Stomach (tissue), 9 donors: ENCODE measurements around the gene LRRTM2. TPM values are rescaled to one million over a fixed set of nuclear protein-coding genes. Genes with fewer than 3 reads are reported as not detected.

ENCODE experiments used
- DNase-seq, 2 donors: peaks; one replicate each; pipeline versions ENCODE4 v3.0.0 to v3.0.0-alpha.2; 2013 to 2019
- H3K27ac ChIP-seq, 5 donors: fragments of 200-600 bp in 4 of 5; sonication (generic) in 4 of 5; one replicate each; pipeline ENCODE4 v1.5.1; 2013 to 2019; ENCODE audit warnings: mild to moderate bottlenecking in 1 of 5, moderate library complexity in 1 of 5
- H3K27me3 ChIP-seq, 3 donors: fragments of 200-600 bp; sonication (generic); one replicate each; pipeline ENCODE4 v1.5.1; 2017 to 2019; ENCODE audit warnings: mixed run types in 1 of 3
- H3K36me3 ChIP-seq, 4 donors: fragments of 200-600 bp; sonication (generic); 1 replicate in 3 of 4; 2 replicates in 1 of 4; pipeline ENCODE4 v1.5.1; 2016 to 2019
- H3K4me1 ChIP-seq, 4 donors: fragments of 200-600 bp; sonication (generic); one replicate each; pipeline ENCODE4 v1.5.1; 2016 to 2019
- H3K4me3 ChIP-seq, 4 donors: fragments of 200-600 bp; sonication (generic) in 3 of 4; one replicate each; pipeline ENCODE4 v1.5.1; 2016 to 2019; ENCODE audit warnings: mild to moderate bottlenecking in 1 of 4
- H3K9me3 ChIP-seq, 4 donors: fragments of 200-600 bp; sonication (generic); one replicate each; pipeline ENCODE4 v1.5.1; 2016 to 2019
- EP300 ChIP-seq: sonication (generic); formaldehyde crosslinking; IDR thresholded peaks from one replicate; pipeline ENCODE4 v1.6.1; 2017; ENCODE audit warnings: antibody characterized with exemption
- POLR2A ChIP-seq, 4 donors: fragments of 450-650 bp; IDR thresholded peaks; one replicate each; pipeline ENCODE4 v1.6.1; 2016; ENCODE audit warnings: antibody characterized with exemption in 4 of 4, control low read depth in 2 of 4, mild to moderate bottlenecking in 1 of 4, moderate library complexity in 1 of 4
- POLR2AphosphoS5 ChIP-seq, 3 donors: sonication (generic); formaldehyde crosslinking; IDR thresholded peaks; one replicate each; pipeline ENCODE4 v1.6.1; 2016; ENCODE audit warnings: antibody characterized with exemption in 3 of 3
- WGBS, 5 donors: extraction: QIAGEN DNeasy Blood & Tissue Kit in 3 of 5; methylation state at CpG; one replicate each; pipeline versions ENCODE4 v1.1.5 to v1.1.7; 2013 to 2018; 5-methylcytosine and 5-hydroxymethylcytosine counted together
- intact Hi-C: fragments of 100-400 bp; cut with DNase I; formaldehyde crosslinking; loops from one replicate; pipeline ENCODE4 v1.15.1; 2023; ENCODE audit warnings: low total_unique reads
- polyA plus RNA-seq, 3 donors: library from polyadenylated mRNA; stranded (reverse); fragments of 200-250 nt; gene quantifications; one replicate each; pipeline ENCODE4 v1.2.3, GENCODE V29; 2013
- total RNA-seq, 5 donors: library from RNA; depleted of rRNA; stranded (reverse); fragments of >200 nt; gene quantifications; one replicate each; pipeline versions ENCODE4 v1.1.0 to v1.2.3, GENCODE V29; 2014 to 2016
- TF ChIP-seq, protein P1 (sequence below), 7 experiments: fragments of 450-650 bp in 4 of 7; fragments of 200-600 bp in 3 of 7; sonication (generic) in 3 of 7; IDR thresholded peaks; one replicate each; pipeline ENCODE4 v1.5.1; 2016 to 2019; ENCODE audit warnings: antibody characterized with exemption in 7 of 7, control low read depth in 2 of 7, mild to moderate bottlenecking in 1 of 7
- donor health status: healthy with polysubstance abuse.
- donor health status: Bipolar disorder and iron deficiency.
- donor health status: healthy.

LRRTM2 gene
- total and polyA plus RNA-seq, 8 donors: 0.15 to 1.5 TPM; not detected in 6

DNA sequence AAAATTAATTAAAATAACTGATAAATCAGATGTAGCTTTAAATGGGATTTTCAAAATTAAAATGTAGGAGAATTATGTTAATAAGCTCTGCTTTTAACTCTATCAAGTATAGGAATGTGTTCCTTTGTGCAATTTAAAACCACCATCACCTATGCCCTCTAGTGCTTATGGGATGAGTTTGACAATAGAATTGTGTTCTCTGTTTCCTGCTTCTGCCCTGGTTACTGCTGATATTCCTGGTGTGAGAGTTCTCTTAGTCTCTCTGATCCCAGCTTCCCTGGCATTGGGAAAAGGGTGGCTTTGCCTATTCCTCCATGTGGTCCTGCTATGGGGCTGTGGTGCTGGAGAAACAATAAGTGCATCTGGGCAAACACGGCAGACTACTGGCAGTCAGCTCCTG is 8.1 kb downstream of the LRRTM2 start:
- H3K9me3 ChIP-seq: peaks cover 4 to 14% (median 9%) of the 10 kb centered on the region in 4 donors
- H3K27ac ChIP-seq: no peak overlapping the region
- H3K36me3 ChIP-seq: peaks cover 0 to 16% (median 14%) of the 10 kb centered on the region in 4 donors
- TF ChIP-seq POLR2AphosphoS5 (IDR thresholded peaks at IDR 0.05) (no peak), EP300 (no peak), POLR2A (IDR thresholded peaks at IDR 0.05) (no peak)
- TF ChIP-seq, protein P1, sequence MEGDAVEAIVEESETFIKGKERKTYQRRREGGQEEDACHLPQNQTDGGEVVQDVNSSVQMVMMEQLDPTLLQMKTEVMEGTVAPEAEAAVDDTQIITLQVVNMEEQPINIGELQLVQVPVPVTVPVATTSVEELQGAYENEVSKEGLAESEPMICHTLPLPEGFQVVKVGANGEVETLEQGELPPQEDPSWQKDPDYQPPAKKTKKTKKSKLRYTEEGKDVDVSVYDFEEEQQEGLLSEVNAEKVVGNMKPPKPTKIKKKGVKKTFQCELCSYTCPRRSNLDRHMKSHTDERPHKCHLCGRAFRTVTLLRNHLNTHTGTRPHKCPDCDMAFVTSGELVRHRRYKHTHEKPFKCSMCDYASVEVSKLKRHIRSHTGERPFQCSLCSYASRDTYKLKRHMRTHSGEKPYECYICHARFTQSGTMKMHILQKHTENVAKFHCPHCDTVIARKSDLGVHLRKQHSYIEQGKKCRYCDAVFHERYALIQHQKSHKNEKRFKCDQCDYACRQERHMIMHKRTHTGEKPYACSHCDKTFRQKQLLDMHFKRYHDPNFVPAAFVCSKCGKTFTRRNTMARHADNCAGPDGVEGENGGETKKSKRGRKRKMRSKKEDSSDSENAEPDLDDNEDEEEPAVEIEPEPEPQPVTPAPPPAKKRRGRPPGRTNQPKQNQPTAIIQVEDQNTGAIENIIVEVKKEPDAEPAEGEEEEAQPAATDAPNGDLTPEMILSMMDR (IDR thresholded peaks at IDR 0.05): no peak
- DNase-seq: no peak
- no peaks in the 10 kb centered on the region for H3K27me3 ChIP-seq
- 89 to 100% (median 93%) methylated on average over 1 of the region's 1 CpG for WGBS, 5 donors
- H3K4me3 ChIP-seq: no peak overlapping the region
- intact Hi-C loops: no loop called here
- H3K4me1 ChIP-seq: peaks cover 21 to 36% (median 28%) of the 10 kb centered on the region in 4 donors

DNA sequence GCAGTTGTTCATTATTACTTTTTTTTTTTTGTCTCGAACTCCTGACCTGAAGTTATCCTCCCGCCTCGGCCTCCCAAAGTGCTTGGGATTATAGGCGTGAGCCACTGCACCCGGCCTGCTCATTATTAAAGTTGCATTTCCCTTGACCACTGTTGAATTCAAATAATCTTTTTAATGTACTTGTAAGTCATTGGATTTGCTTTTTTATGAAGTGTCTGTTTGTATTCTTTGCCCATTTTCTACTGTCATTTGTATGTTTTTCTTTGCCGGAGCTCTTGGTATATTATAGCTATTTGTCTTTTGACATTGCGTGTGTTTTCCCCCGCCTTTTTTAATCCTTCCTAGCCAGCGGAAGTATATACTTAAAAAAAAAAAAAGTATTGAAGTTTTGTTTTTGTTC is 22.0 kb downstream of the LRRTM2 start:
- intact Hi-C loops: no loop called here
- 72 to 82% (median 74%) methylated on average over 9 of the region's 9 CpGs for WGBS, 5 donors
- Histone ChIP-seq H3K36me3 (no peaks in the 10 kb centered on the region), H3K4me3 (no peak overlapping the region), H3K27me3 (no peaks in the 10 kb centered on the region), H3K9me3 (no peaks in the 10 kb centered on the region), H3K4me1 (peaks cover 0 to 39% (median 28%) of the 10 kb centered on the region in 4 donors), H3K27ac (no peak overlapping the region)
- DNase-seq: no peak
- TF ChIP-seq EP300 (no peak), POLR2AphosphoS5 (IDR thresholded peaks at IDR 0.05) (no peak), POLR2A (IDR thresholded peaks at IDR 0.05) (no peak)
- TF ChIP-seq, protein P1 (IDR thresholded peaks at IDR 0.05): no peak

DNA sequence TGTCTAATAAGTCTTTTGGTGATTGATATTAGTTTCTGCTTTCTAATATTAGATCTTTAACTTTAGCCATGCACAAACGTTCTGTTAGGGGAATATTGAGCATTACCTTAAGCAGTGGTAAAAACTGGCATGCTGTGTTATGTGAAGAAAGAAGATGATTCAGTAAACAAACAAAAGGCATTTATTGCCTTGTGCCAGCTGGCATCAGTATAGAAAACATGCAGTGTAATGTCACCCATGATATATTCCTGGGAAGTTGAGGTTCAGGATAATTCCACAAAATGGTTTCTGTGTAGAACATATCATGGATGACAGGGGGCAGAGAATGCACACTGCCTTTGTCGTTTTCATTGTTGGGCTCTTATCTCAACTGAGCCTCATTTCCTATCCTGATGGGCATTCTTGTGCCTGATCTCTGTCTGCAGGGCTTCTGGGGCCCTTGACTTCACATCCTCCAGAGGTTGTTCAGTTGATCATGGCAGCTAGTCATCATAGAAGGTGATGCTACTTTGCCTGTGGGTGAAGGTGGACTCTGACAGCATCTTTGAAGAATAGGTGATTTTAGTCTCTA is 24.2 kb downstream of the LRRTM2 start:
- Histone ChIP-seq H3K27ac (no peak overlapping the region), H3K4me3 (no peak overlapping the region), H3K27me3 (no peaks in the 10 kb centered on the region), H3K9me3 (no peaks in the 10 kb centered on the region), H3K36me3 (no peaks in the 10 kb centered on the region), H3K4me1 (peaks cover under 1 to 50% (median 32%) of the 10 kb centered on the region in 4 donors)
- DNase-seq: no peak
- TF ChIP-seq POLR2A (IDR thresholded peaks at IDR 0.05): no peak
- no peak for TF ChIP-seq POLR2AphosphoS5 (IDR thresholded peaks at IDR 0.05)
- TF ChIP-seq EP300: no peak
- TF ChIP-seq, protein P1 (IDR thresholded peaks at IDR 0.05): no peak
- WGBS, 5 donors: 38 to 56% (median 46%) methylated on average over 2 of the region's 2 CpGs
- intact Hi-C loops: no loop called here

DNA sequence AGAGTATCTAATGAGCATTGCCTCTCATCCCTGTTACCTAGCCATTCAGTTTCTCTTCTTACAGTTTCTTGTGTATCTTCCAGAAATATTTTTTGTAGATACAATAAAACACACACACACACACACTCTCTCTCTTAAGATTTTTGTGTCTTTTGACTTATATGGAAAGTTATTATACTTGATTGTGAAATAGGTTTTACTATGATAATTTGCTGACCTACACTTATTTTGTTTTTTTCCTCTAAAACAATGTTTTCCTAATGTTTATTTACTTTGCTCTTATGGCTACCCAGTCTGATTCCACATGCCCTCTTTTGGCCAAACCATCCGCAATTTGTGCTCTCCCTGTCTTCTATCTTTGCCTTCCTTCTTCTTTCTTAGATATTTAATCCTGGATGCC is 25.3 kb downstream of the LRRTM2 start:
- Histone ChIP-seq H3K27ac (no peak overlapping the region), H3K27me3 (no peaks in the 10 kb centered on the region), H3K4me1 (peaks cover 5 to 61% (median 40%) of the 10 kb centered on the region in 4 donors), H3K9me3 (no peaks in the 10 kb centered on the region), H3K4me3 (no peak overlapping the region), H3K36me3 (no peaks in the 10 kb centered on the region)
- 72 to 94% (median 84%) methylated on average over 1 of the region's 1 CpG for WGBS, 5 donors
- DNase-seq: no peak
- TF ChIP-seq, protein P1 (IDR thresholded peaks at IDR 0.05): no peak
- TF ChIP-seq POLR2AphosphoS5 (IDR thresholded peaks at IDR 0.05): no peak
- TF ChIP-seq POLR2A (IDR thresholded peaks at IDR 0.05): no peak
- intact Hi-C loops: no loop called here
